Bone marrow (tissue), 2 donors: Measurements from ENCODE around the gene AVL9.

Experiments used
- DNase-seq, 2 donors: peaks; one replicate each; lab custom pipeline; 2025; lab: John Stamatoyannopoulos, UW

AVL9 gene

GRCh38 chr7:32533276-32534029 lies 38.2 kb downstream of the AVL9 start:
- DNase-seq, result no peak

GRCh38 chr7:32535162-32535702 lies 39.9 kb downstream of the AVL9 start:
- DNase-seq, result no peak

- no peak for DNase-seq
Observed at GRCh38 chr7:32536016-32536415, 40.7 kb downstream of the AVL9 start.

- no peak for DNase-seq
Observed at GRCh38 chr7:32536585-32536984, 41.3 kb downstream of the AVL9 start.

GRCh38 chr7:32537760-32538159 lies 42.5 kb downstream of the AVL9 start:
- no peak for DNase-seq

GRCh38 chr7:32539366-32539765 lies 44.1 kb downstream of the AVL9 start:
- DNase-seq, result no peak

GRCh38 chr7:32539919-32540531 lies 44.7 kb downstream of the AVL9 start:
- no peak for DNase-seq

GRCh38 chr7:32542595-32542994 lies 47.3 kb downstream of the AVL9 start:
- DNase-seq, result no peak

- no peak for DNase-seq
Observed at GRCh38 chr7:32559480-32559879, 64.2 kb downstream of the AVL9 start.

- DNase-seq, result no peak
Observed at GRCh38 chr7:32560075-32560474, 64.8 kb downstream of the AVL9 start.

- no peak for DNase-seq
Observed at GRCh38 chr7:32561613-32562012, 66.3 kb downstream of the AVL9 start.

GRCh38 chr7:32564542-32564941 lies 69.3 kb downstream of the AVL9 start:
- no peak for DNase-seq

- no peak for DNase-seq
Observed at GRCh38 chr7:32569388-32570289, 74.3 kb downstream of the AVL9 start.

- no peak for DNase-seq
Observed at GRCh38 chr7:32573110-32573687, 77.9 kb downstream of the AVL9 start.

GRCh38 chr7:32574626-32575025 lies 79.3 kb downstream of the AVL9 start:
- no peak for DNase-seq

GRCh38 chr7:32577421-32577820 lies 82.1 kb downstream of the AVL9 start:
- no peak for DNase-seq

- DNase-seq, result no peak
Observed at GRCh38 chr7:32579776-32580175, 84.5 kb downstream of the AVL9 start.

GRCh38 chr7:32580646-32581045 lies 85.4 kb downstream of the AVL9 start:
- DNase-seq, result no peak

- DNase-seq, result no peak
Observed at GRCh38 chr7:32582036-32582435, 86.7 kb downstream of the AVL9 start.

GRCh38 chr7:32583791-32584190 lies 88.5 kb downstream of the AVL9 start:
- no peak for DNase-seq

- no peak for DNase-seq
Observed at GRCh38 chr7:32586291-32587221, 91.3 kb downstream of the AVL9 start.
